ENCODE measurements around the gene SHLD2. TPM values are rescaled to one million over a fixed set of nuclear protein-coding genes. Genes with fewer than 3 reads are reported as not detected.
A peak's percentile ranks its signal among the peaks of the same experiment; 100 is the strongest.
"Not testable (repeated sequence)": the region's sequence is repeated elsewhere in the genome, so short reads cannot be mapped to it uniquely, and the experiment has no call there.

SHLD2 gene
- total RNA-seq: 37.1 TPM

- DNase-seq: peak; percentile 84
Observed at GRCh38 chr10:87094373-87095235, at the start of gene SHLD2, which contains the start of gene GLUD1. SHLD2 (plus strand) TSS chr10:87095206; CDS start chr10:87151355, 56,149 bp downstream. GLUD1 (minus strand) TSS chr10:87094843; CDS start chr10:87094769, 74 bp downstream.

GRCh38 chr10:87045434-87045938 lies 49.5 kb upstream of the SHLD2 start:
- no peak for DNase-seq

GRCh38 chr10:87053111-87053510 lies 41.9 kb upstream of the SHLD2 start:
- DNase-seq: peak; percentile 19

- no peak for DNase-seq
Observed at GRCh38 chr10:87053577-87054181, 41.3 kb upstream of the SHLD2 start.

GRCh38 chr10:87054373-87055295 lies 40.4 kb upstream of the SHLD2 start:
- no peak for DNase-seq

- no peak for DNase-seq
Observed at GRCh38 chr10:87058171-87058570, 36.8 kb upstream of the SHLD2 start.

- no peak for DNase-seq
Observed at GRCh38 chr10:87059401-87059800, 35.6 kb upstream of the SHLD2 start.

GRCh38 chr10:87060280-87060928 lies 34.6 kb upstream of the SHLD2 start:
- no peak for DNase-seq

- DNase-seq: no peak
Observed at GRCh38 chr10:87064651-87065050, 30.4 kb upstream of the SHLD2 start.

GRCh38 chr10:87066178-87066577 lies 28.8 kb upstream of the SHLD2 start:
- DNase-seq: no peak

GRCh38 chr10:87066865-87067264 lies 28.1 kb upstream of the SHLD2 start:
- no peak for DNase-seq

GRCh38 chr10:87068281-87068680 lies 26.7 kb upstream of the SHLD2 start:
- no peak for DNase-seq

- DNase-seq: no peak
Observed at GRCh38 chr10:87072449-87072848, 22.6 kb upstream of the SHLD2 start.

- DNase-seq: not testable (repeated sequence)
Observed at GRCh38 chr10:87076421-87076820, 18.6 kb upstream of the SHLD2 start.

- DNase-seq: no peak
Observed at GRCh38 chr10:87079106-87079836, 15.7 kb upstream of the SHLD2 start.

- DNase-seq: not testable (repeated sequence)
Observed at GRCh38 chr10:87080621-87081020, 14.4 kb upstream of the SHLD2 start.

- not testable (repeated sequence) for DNase-seq
Observed at GRCh38 chr10:87081574-87081973, 13.4 kb upstream of the SHLD2 start.

- not testable (repeated sequence) for DNase-seq
Observed at GRCh38 chr10:87082219-87082618, 12.8 kb upstream of the SHLD2 start.

- DNase-seq: not testable (repeated sequence)
Observed at GRCh38 chr10:87083576-87084290, 11.3 kb upstream of the SHLD2 start.

GRCh38 chr10:87084291-87084782 lies 10.7 kb upstream of the SHLD2 start:
- DNase-seq: not testable (repeated sequence)

Data from occipital lobe (tissue), 2 donors.